Mesenteric fat pad (tissue), 1 donor: ENCODE measurements around the gene EHD4. TPM values are rescaled to one million over a fixed set of nuclear protein-coding genes. Genes with fewer than 3 reads are reported as not detected.

Source experiments
- DNase-seq: peaks from one replicate; pipeline ENCODE4 v3.0.0-alpha.2; 2020; ENCODE audit warnings: low spot score
- total RNA-seq: library from RNA; stranded (reverse); fragmentation: NEBNext Ultra II Directional; extraction: Animal tissue kit (Norgen Biotek cat#: 25700); gene quantifications from one replicate; pipeline ENCODE4 v1.2.1, GENCODE V29; 2021
- donor health status: DM: yes; HTN: yes; CAD: no.

EHD4 gene
- total RNA-seq, 1 donor from 2014 or later: 35.7 TPM

GRCh38 chr15:41881920-41882688 is 90.3 kb downstream of the EHD4 start:
- DNase-seq: no peak

- no peak for DNase-seq
Measured at GRCh38 chr15:41881550-41881919, 90.8 kb downstream of the EHD4 start.

GRCh38 chr15:41881086-41881485 is 91.3 kb downstream of the EHD4 start:
- no peak for DNase-seq

- DNase-seq: no peak
Measured at GRCh38 chr15:41880156-41880877, 92.0 kb downstream of the EHD4 start.

GRCh38 chr15:41879321-41879845 is 93.0 kb downstream of the EHD4 start:
- DNase-seq: no peak

GRCh38 chr15:41878355-41878699 is 94.0 kb downstream of the EHD4 start:
- no peak for DNase-seq

GRCh38 chr15:41877631-41878354 is 94.6 kb downstream of the EHD4 start:
- no peak for DNase-seq

- DNase-seq: no peak
Measured at GRCh38 chr15:41876689-41877088, 95.7 kb downstream of the EHD4 start.

GRCh38 chr15:41876007-41876406 is 96.3 kb downstream of the EHD4 start:
- no peak for DNase-seq

- no peak for DNase-seq
Measured at GRCh38 chr15:41874736-41875135, 97.6 kb downstream of the EHD4 start.

GRCh38 chr15:41873711-41874110 is 98.6 kb downstream of the EHD4 start:
- no peak for DNase-seq

- no peak for DNase-seq
Measured at GRCh38 chr15:41872166-41872747, 100.1 kb downstream of the EHD4 start.

GRCh38 chr15:41871175-41871905 is 101.0 kb downstream of the EHD4 start:
- no peak for DNase-seq

- no peak for DNase-seq
Measured at GRCh38 chr15:41870689-41871081, 101.7 kb downstream of the EHD4 start.

- no peak for DNase-seq
Measured at GRCh38 chr15:41869770-41870688, 102.3 kb downstream of the EHD4 start.

GRCh38 chr15:41868321-41868720 is 104.0 kb downstream of the EHD4 start:
- no peak for DNase-seq

- no peak for DNase-seq
Measured at GRCh38 chr15:41866872-41867579, 105.3 kb downstream of the EHD4 start.

- DNase-seq: no peak
Measured at GRCh38 chr15:41866263-41866703, 106.1 kb downstream of the EHD4 start.

GRCh38 chr15:41865490-41866055 is 106.8 kb downstream of the EHD4 start:
- DNase-seq: no peak
